Fibroblast of the aortic adventitia (primary cell): ENCODE data around the gene DTD1. TPM values are rescaled to one million over a fixed set of nuclear protein-coding genes. Genes with fewer than 3 reads are reported as not detected.

Experiments used
- DNase-seq: peaks from one replicate; pipeline ENCODE4 v3.0.0-alpha.2; 2010; ENCODE audit warnings: low read depth
- H3K4me3 ChIP-seq: 2 replicates; pipeline ENCODE4 v1.5.1; 2011; ENCODE audit warnings: low read depth, mild to moderate bottlenecking, control low read depth, low read length, moderate library complexity
- total RNA-seq: library from RNA; depleted of rRNA; stranded (reverse); fragments of >200 nt; gene quantifications from 2 replicates; pipeline ENCODE4 v1.2.3, GENCODE V29; 2012; ENCODE audit warnings: low replicate concordance
- TF ChIP-seq, protein P1 (sequence below): IDR thresholded peaks from 2 replicates; pipeline ENCODE4 v1.5.1; 2011; ENCODE audit warnings: mild to moderate bottlenecking, low read length, control low read depth, inconsistent platforms; ENCODE audit not compliant: insufficient read depth

Gene DTD1
- total RNA-seq, 1 donor, result 69.8 TPM

GRCh38 chr20:18553746-18554145 is 34.1 kb upstream of the DTD1 start:
- TF ChIP-seq, protein P1, sequence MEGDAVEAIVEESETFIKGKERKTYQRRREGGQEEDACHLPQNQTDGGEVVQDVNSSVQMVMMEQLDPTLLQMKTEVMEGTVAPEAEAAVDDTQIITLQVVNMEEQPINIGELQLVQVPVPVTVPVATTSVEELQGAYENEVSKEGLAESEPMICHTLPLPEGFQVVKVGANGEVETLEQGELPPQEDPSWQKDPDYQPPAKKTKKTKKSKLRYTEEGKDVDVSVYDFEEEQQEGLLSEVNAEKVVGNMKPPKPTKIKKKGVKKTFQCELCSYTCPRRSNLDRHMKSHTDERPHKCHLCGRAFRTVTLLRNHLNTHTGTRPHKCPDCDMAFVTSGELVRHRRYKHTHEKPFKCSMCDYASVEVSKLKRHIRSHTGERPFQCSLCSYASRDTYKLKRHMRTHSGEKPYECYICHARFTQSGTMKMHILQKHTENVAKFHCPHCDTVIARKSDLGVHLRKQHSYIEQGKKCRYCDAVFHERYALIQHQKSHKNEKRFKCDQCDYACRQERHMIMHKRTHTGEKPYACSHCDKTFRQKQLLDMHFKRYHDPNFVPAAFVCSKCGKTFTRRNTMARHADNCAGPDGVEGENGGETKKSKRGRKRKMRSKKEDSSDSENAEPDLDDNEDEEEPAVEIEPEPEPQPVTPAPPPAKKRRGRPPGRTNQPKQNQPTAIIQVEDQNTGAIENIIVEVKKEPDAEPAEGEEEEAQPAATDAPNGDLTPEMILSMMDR, result no peak
- no peak overlapping the region for H3K4me3 ChIP-seq
- no peak for DNase-seq

GRCh38 chr20:18566892-18567738 is 20.7 kb upstream of the DTD1 start, which contains the start of gene SMIM26:
TSS of gene SMIM26 (plus strand) at chr20:18567432. CDS start at chr20:18567479, 47 bp downstream.
- TF ChIP-seq, protein P1, result no peak
- peak within 1 kb of the TSS; percentile 88 for H3K4me3 ChIP-seq
- DNase-seq, result peak; percentile 86

DNA sequence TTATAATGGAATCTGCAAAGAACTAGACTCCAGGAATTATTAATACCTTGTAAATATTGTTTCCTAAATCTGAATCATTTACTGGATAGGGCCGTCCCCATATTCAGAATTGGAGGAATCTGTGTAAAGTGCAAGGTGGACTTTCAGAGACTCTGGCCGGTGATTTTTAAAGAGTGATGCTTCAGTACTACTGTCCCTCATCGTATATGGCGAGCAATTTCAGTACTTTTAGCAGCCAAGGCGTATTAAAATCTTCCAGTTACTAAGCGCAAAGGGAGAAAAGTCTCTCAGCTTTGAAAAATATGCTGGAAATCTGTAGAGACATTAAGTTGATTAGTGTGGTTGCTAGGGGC is 20.1 kb upstream of the DTD1 start:
- TF ChIP-seq, protein P1, result no peak
- no peak for DNase-seq
- H3K4me3 ChIP-seq, result peak overlapping the region; percentile 88

DNA sequence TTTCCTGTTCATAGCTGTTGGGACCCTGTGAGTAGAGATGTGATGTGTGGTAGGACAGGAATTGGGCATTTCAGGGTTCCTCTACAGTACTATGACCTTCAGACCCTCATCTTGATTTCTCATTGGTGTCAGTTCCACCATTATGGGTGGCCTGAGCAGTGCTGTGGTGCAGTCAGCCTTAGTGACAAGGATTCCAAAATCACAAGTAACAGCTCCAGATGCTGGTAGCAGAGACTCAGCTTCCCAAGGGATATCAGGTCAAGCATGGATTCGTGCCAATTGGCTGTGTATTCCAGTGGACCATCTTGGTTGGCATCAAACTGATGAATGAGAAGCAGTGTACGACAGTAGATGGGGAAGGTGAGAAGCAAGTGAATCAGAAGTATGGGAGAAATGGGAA is 16.8 kb upstream of the DTD1 start:
- no peak for DNase-seq
- TF ChIP-seq, protein P1, result no peak
- no peak overlapping the region for H3K4me3 ChIP-seq

DNA sequence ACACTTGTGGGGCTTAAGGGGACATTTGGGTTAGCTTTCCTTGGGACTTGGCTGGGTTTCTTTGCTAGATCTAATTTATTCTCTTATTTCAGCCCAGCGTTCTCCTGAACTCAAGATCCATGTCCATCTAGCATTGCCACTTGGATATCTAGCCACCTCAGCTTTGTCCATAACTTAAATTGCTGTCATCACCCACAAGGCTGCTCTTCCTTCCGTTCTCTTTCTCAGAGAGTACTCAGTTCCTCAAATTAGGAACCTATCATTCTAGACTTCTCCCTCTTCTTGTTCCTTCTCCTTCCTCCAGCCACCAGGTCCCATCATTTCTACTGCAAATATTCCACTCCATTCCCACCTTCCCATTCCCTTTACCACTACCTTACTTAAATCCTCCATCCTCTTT is 16.3 kb upstream of the DTD1 start:
- TF ChIP-seq, protein P1, result no peak

DNA sequence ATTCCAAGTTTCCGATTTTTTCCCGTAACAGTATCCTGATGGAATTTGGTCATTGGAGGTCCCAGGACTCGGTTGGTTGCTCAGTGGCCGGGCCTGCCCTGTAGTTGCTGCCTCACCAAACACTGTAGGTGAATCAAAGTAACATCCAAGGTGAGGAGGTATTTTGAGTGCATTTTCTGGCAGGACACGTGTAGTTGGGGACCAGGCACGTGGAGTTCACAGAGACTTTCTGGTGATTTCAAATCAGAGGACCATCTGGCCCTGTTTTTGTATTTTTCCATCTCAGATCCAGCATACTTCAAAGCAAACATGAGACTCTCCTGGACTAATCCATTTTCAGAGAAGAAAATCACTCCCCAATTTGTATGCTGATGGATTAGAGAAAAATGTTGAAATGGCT is 9.9 kb upstream of the DTD1 start:
- TF ChIP-seq, protein P1, result no peak
- DNase-seq, result no peak

More for the DNA sequence above, 16.3 kb upstream of the DTD1 start:
- no peak overlapping the region for H3K4me3 ChIP-seq
- DNase-seq, result no peak

More for the DNA sequence above, 9.9 kb upstream of the DTD1 start:
- H3K4me3 ChIP-seq, result no peak overlapping the region
